Measurements from ENCODE around the gene SEMA3B.

DNA sequence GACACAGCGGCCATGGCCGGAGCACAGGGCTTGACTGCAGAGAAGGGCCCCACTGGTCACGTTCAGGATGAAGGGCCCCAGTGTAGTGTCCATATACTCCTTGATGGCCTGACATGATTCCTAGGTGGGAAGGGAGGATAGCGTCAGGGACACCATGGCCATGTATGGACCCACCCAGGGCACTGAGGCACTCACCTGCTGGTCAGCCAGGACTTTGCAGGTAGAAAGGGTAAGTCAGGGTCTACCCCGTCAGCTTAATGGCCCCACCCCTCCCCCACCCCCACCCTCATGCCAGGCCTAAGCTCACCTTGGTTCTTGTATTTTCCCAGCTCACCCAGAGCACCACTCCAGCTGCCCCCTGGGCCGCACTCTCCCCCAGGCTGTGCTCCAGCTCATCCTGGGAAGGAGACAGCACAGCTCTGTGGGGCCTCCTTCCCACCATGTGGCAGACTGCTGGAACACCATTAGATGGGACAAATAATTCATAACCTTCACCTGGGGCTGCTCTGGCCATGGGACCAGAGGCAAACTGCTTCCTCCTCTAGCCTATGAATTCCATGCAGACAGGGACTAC lies 31.8 kb downstream of the SEMA3B start:
- TF ChIP-seq JUN (IDR thresholded peaks at IDR 0.05; ENCODE audit: borderline replicate concordance, insufficient read depth, insufficient read length, low read depth) (no peak), CTCF (IDR thresholded peaks at IDR 0.05; ENCODE audit: extremely low read depth in 1 of 2, insufficient read depth in 1 of 2, low read depth in 1 of 2, low read length in 2 of 2) (no peak), MYC (IDR thresholded peaks at IDR 0.05; ENCODE audit: low read depth, low read length) (no peak), EZH2 (IDR thresholded peaks at IDR 0.05; ENCODE audit: borderline replicate concordance, low read depth, low read length, severe bottlenecking) (no peak), FOS (IDR thresholded peaks at IDR 0.05; ENCODE audit: borderline replicate concordance, insufficient read depth, low read length) (no peak)
- TF ChIP-seq, protein P1, sequence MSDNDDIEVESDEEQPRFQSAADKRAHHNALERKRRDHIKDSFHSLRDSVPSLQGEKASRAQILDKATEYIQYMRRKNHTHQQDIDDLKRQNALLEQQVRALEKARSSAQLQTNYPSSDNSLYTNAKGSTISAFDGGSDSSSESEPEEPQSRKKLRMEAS (IDR thresholded peaks at IDR 0.05; ENCODE audit: insufficient read depth, insufficient read length) = no peak
